OCI-M2 (cell line): Measurements from ENCODE around the gene NEK5.
A peak's percentile ranks its signal among the peaks of the same experiment; 100 is the strongest.
"Not testable (repeated sequence)": the region's sequence is repeated elsewhere in the genome, so short reads cannot be mapped to it uniquely, and the experiment has no call there.

Experiments
- DNase-seq: peaks from one replicate; lab custom pipeline; 2025; ENCODE audit not compliant: unreplicated experiment; lab: John Stamatoyannopoulos, UW

Gene NEK5

GRCh38 chr13:52070929-52071523 is 57.8 kb downstream of the NEK5 start:
- DNase-seq, result peak; percentile 37

DNA sequence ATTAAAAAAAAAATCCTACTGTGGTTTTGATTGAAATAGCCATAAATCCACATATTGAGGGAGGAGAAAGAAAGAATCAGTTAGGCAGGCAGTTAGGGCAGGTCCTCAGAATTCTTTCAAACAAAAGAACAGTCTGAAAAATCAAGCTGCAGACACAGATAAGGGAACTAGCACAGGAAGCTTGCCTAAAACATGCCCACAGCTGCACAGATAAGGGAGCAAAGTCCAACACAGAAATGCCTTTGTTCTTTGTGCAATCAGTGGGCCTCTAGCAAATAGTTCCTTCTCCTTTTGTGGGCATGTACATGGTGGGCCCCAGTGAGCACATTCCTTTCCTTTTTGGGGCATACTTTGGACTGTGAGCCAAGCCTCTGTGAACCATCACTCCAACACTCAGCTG is 61.6 kb downstream of the NEK5 start:
- no peak for DNase-seq

DNA sequence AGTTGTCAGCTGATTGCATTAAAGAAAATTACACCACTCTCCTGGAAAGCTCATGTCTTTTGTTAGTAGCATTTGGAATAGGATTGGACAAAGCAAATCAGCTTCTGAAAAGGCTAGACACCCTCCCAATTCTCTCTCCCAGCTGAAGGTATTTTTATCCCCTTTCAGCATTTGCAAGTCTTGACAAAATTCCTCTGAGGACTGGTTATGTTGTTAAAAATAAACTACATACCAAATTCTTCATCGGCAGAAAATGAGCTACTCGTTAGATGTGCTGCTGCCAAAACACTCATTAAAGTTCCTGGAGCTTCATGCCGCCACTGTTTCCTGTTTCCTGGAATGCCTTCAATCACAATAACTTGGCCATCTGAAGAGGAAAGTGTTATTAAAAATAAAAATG is 67.3 kb downstream of the NEK5 start:
- DNase-seq, result no peak

DNA sequence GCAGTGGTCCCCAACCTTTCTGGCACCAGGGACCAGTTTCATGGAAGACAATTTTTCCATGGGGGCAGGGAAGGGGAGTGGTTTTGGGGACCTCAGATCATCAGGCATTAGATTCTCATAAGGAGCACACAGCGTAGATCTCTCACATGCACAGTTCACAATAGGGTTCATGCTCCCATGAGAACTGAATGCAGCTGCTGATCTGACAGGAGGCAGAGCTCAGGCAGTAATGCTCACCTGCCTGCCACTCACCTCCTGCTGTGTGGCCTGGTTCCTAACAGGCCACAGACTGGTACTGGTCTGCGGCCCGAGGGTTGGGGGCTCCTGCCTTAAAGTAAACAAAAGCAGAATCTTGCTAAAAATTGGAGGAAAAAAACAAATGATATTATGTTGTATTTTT is 67.8 kb downstream of the NEK5 start:
- not testable (repeated sequence) for DNase-seq

DNA sequence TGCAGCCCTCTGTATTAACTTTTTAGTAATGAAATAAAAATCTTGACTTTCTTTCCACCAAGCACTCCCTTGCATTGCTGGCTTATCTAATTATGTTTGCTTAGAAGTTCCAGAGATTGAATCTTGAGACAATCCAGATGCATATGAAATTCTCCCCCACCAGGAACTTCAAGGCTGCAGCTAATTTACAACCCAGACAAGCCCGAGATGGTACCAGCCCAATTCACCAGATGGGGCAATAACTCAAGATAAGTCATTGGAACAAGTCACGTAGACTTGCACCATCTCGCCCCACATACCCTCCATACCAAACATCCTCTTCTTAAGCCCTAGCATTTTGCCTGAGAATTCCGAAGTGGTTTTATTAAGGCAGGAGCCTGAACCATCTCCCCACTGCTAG is 75.4 kb downstream of the NEK5 start:
- no peak for DNase-seq

DNA sequence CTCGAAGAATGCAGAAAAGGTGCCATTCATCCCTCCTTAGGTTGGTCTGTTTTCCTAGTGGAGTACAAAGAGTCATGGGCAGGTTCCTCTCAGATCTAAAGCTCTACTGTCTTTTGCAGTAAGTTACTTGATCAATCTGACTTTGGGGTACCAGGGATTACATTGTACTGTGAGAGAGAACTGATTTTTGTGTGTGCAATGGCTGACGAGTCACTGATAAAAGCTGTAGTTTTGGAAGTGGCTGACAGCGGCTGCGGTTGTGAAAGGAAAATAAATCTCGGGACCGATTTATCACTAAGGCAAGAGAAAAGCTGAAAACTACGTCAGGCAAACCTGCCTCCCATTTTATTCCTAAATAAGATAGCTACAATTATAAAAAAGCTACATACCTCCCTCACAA is 77.5 kb downstream of the NEK5 start:
- no peak for DNase-seq

- DNase-seq, result no peak
These were observed 80.4 kb downstream of the NEK5 start for GRCh38 chr13:52048516-52048915.

DNA sequence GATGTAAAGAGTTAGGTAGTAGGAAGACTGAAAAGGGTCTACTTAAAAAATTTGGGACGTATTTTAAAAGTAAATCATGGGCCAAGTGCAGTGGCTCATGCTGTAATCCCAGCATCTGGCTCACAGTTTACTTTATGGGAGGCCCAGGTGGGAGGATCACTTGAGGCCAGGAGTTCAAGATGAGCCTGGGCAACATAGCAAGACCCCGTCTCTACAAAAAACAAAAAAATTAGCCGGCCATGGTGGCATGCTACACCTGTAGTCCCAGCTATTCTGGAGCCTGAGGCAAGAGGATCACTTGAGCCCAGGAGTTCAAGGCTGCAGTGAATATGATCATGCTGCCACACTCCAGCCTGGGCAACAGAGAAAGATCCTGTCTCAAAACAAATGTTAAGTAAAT is 81.4 kb downstream of the NEK5 start:
- no peak for DNase-seq

DNA sequence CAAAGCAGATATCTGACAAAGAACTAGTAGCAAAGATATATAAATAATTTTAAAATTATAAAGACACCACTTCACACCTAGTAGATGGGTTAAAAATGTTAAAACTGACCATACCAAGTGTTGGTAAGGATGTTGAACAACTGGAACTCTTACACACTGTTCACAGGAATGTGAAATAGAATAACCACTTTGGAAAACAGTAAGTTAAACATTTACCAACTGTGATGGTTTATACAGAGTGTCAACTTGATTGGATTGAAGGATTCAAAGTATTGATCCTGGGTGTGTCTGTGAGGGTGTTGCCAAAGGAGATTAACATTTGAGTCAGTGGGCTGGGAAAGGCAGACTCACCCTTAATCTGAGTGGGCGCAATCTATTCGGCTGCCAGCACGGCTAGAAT is 85.2 kb downstream of the NEK5 start:
- DNase-seq, result no peak

- DNase-seq, result no peak
These were observed 92.8 kb downstream of the NEK5 start for GRCh38 chr13:52036037-52036436.

- no peak for DNase-seq
These were observed 94.2 kb downstream of the NEK5 start for GRCh38 chr13:52034616-52035226.

- DNase-seq, result no peak
These were observed 95.8 kb downstream of the NEK5 start for GRCh38 chr13:52033039-52033438.

DNA sequence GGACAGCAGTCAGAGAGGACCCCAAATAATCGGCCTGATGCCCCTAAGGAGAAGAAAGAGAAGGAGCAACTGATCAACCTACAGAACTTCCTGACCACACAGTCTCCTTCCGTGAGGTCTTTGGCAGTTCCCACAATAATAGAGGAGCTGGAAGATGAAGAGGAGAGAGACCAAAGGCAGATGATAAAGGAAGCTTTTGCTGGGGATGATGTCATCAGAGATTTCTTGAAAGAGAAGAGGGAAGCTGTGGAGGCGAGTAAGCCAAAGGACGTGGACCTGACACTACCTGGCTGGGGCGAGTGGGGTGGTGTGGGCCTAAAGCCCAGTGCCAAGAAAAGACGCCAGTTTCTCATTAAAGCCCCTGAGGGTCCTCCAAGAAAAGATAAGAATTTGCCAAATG is 98.5 kb downstream of the NEK5 start:
- not testable (repeated sequence) for DNase-seq

DNA sequence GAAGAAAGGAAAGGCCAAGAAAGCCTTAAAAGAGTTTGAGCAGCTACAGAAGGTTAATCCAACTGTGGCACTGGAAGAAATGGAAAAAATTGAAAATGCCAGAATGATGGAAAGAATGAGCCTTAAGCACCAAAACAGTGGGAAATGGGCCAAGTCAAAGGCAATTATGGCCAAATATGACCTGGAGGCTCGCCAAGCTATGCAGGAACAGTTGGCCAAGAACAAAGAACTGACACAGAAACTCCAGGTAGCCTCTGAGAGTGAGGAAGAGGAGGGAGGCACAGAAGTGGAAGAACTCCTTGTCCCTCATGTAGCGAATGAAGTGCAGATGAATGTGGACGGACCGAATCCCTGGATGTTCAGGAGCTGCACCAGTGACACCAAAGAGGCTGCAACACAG is 99.3 kb downstream of the NEK5 start:
- DNase-seq, result no peak

DNA sequence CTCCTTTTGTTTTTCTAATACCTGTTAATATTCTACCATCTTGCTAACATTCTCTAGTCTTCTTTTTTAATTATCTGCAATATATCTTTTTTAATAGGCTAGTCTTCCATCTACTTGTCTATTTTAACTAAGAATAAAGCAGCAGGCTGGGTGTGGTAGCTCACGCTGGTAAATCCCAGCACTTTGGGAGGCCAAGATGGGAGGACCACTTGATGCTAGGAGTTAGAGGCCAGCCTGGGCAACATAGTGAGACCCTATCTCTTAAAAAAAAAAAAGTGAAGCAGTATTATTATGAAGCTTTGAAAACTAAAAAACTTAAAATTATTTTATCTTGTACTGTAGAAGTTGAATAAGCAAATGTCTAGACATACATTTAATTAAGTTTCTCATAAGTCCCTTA is 101.0 kb downstream of the NEK5 start:
- no peak for DNase-seq

DNA sequence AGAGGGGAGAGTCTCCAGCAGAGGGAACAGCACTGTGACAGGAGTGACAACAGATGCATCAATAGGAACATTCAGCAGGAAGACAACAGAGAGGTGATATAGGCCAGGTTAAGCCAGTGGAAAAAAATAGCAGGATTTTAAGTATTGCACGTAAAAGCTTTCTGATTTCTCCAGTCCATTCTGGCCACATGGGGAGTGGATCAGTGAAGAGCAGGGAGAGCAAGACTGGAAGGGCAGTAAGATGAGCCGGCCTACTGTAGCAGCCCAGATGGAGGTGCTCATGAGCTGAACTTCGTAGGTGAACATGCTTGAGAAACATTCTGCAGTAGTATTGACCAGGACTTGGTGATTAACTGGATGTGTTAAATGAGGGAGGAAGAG is 102.6 kb downstream of the NEK5 start:
- DNase-seq, result no peak

DNA sequence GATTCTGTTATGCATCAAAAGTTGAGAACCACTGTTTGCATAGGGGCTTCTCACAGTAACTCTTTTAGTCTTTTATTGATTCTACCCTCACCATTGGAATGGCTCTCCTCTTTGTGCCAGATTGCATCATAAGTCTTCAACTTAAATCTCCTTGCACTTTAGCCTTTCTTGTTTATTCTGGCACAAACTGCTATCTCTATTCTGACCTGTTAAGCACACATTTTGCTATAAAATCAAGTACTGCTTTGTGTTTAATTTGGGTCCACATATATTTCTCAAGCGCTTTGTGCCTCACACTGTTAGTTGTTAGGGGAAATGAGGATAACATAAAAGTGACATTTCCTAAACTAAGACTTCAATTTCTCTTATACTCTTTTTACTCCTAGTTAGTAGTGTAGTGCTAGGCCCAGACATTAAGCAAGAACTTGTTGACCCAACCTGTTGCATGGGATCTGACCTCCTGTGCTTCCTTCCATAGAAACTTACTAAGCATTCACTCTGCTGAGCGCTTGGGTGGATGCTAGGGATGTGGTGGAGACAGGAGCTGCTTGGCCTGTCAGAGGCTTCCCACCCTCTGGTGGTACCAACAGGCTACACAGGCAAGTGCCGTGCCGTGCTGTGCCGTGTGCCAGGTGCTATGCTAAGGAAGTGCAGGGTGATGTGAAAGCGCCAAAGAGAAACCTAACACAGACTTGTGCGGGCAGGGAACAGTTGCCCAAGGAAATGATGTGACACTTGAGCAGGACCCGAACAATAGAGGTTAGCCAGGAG is 103.2 kb downstream of the NEK5 start:
- no peak for DNase-seq

DNA sequence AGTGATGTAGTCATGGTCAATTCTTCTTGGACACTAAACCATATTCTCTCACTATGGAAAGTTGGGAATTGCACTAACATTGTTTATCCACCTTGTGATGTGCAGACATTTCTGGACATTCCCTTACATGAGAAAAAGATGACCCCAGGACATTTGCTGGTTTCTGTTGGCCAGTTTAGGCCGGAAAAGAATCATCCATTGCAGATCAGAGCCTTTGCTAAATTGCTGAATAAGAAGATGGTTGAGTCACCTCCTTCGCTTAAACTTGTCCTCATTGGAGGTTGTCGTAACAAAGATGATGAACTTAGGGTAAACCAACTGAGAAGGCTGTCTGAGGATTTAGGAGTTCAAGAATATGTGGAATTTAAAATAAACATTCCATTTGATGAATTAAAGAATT is 104.4 kb downstream of the NEK5 start, which contains the start of gene UTP14C:
Gene UTP14C (plus strand): TSS at position 211 of the 400 bp plus-strand sequence. CDS start 4,114 bp downstream, outside the sequence.
- no peak for DNase-seq

DNA sequence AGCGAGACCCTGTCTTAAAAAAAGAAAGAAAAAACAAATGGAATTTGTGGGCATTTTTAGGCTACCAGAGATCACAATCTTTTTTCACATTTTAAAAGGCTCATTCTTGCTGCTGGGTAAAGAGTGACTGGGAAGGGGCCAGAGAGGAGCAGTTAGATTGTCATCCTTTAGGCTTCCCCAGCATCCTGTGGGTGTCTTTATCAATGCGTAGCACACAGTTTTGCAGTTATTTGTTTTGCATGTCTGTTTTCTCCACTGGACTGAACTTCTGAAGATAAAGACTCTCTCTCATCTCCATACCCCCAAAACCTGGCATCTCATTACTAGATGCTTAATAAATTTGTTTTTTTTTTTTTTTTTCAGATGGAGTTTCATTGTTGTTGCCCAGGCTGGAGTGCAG is 106.5 kb downstream of the NEK5 start:
- peak; percentile 54 for DNase-seq

GRCh38 chr13:52020191-52020590 is 108.7 kb downstream of the NEK5 start:
- no peak for DNase-seq

- no peak for DNase-seq
These were observed 112.6 kb downstream of the NEK5 start for GRCh38 chr13:52016296-52016695.

DNA sequence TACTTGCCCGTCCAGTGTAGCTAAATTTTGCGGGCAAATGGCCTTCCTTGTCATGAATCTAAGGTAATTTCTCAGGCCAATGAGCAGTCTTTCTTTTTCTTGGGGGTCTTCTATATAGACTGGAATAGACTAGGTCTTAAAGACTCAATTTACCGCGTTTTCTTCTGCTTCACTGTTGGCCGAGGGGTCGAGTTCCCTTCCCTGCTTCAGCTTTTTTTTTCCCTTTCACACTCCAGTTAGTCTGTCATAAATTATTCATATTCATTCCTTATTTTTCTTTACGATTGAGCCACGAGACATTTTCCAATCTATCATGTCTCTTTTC is 116.4 kb downstream of the NEK5 start:
- no peak for DNase-seq
